ENCODE measurements around the gene PARD3. TPM values are rescaled to one million over a fixed set of nuclear protein-coding genes. Genes with fewer than 3 reads are reported as not detected.
A peak's percentile ranks its signal among the peaks of the same experiment; 100 is the strongest.

Gene PARD3
- total RNA-seq, 1 donor from 2014 or later = 37.5 TPM

DNA sequence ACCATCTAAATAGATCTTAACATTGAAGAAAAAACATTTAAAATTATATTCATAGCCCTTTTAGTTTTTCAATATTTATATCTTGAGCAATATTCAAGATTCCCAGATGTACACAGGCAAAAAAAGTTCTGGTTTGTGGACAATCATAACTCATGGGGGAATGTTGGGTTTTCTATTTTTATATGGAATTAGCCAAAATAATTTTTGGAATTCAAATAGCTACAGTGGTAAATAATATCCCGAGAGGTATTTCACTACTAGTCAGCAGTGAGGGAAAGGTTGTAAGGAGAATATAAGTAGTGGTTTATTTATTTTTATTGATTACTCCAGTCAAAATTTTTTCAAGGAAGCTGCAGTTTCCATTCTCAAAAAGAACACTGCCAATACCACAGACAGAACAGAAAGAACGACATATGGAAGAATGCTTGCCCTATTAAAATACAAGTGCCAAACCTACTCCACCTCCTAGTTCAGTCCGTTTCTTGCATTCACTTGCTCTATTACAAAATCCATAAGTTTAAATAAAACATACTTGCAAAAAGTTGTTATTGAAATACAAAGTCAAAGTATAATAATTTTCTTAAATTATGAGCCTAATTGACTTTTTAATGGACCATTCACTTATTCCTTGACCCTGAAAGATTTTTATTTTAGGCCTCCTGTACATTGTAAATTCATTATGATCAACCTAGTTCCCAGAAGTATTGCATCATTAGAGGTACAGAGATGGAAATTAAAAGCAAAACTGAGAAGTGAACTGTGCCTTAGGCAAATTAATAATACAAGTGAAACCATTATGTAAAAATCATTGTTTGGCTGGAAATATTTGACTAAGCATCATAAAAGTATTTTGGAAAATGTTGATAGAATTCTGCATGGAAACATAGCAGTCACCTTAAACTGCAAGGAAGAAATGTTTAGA, 533.2 kb downstream of the PARD3 start:
- intact Hi-C loops (cut with DNase I) = loop anchor here (5.0 kb wide), 2 partner anchors 205 to 945 kb away; no protein-coding TSS in a partner anchor
- H3K27me3 ChIP-seq = no peaks in the 10 kb centered on the region
- DNase-seq (ENCODE audit: low spot score in 2 of 2) = no peak
- H3K27ac ChIP-seq = peak overlapping the region; percentile 57 to 74
- no peaks in the 10 kb centered on the region for H3K36me3 ChIP-seq
- TF ChIP-seq CTCF (IDR thresholded peaks at IDR 0.05) = no peak
- no peak overlapping the region for H3K4me3 ChIP-seq
- H3K4me1 ChIP-seq = peaks cover 0 to 27% of the 10 kb centered on the region in 2 donors
- no peaks in the 10 kb centered on the region for H3K9me3 ChIP-seq

GRCh38 chr10:34280599-34281374, 534.3 kb downstream of the PARD3 start:
- intact Hi-C loops (cut with DNase I) = loop anchor here (5.0 kb wide), 2 partner anchors 203 to 943 kb away; no protein-coding TSS in a partner anchor
- H3K4me1 ChIP-seq = peaks cover 0 to 27% of the 10 kb centered on the region in 2 donors
- DNase-seq (ENCODE audit: low spot score in 2 of 2) = peak in 1 of 2 donors; percentile 77
- H3K27ac ChIP-seq = peak overlapping the region; percentile 57 to 74
- no peaks in the 10 kb centered on the region for H3K9me3 ChIP-seq
- H3K4me3 ChIP-seq = peak overlapping the region; percentile 10 to 22
- H3K27me3 ChIP-seq = no peaks in the 10 kb centered on the region
- H3K36me3 ChIP-seq = no peaks in the 10 kb centered on the region
- peak in 1 of 3 experiments; percentile 35 for TF ChIP-seq CTCF (IDR thresholded peaks at IDR 0.05)

DNA sequence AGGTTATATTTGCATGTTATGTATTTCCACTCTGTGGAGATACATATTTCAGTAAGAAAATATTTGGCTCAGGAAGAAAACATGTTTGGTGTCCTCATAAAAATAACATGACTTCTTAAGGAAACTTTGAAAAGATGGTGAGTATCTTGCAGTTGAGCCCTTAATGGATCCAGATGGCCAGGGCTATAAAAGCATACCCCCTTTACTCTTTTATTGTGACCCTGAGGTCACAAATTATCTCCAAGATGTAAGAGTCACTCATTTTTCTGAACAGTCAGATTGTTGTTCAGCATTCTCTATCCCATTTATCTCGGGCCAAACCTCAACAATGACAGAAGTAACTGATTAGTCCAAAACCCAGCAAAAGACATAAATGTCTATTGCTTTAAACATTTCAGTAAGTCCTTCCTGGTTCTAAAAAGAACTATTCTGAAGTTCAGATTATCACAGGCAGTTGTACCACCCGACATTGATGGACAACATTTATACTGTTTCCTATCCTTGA, 539.4 kb downstream of the PARD3 start:
- intact Hi-C loops (cut with DNase I) = loop anchor here (10.0 kb wide), 1 partner anchor 1081 kb away; no protein-coding TSS in a partner anchor
- no peak for DNase-seq (ENCODE audit: low spot score in 2 of 2)

GRCh38 chr10:34274906-34275305, 540.2 kb downstream of the PARD3 start:
- no peak for TF ChIP-seq CTCF (IDR thresholded peaks at IDR 0.05)
- Histone ChIP-seq H3K27me3 (no peaks in the 10 kb centered on the region), H3K4me1 (peaks cover 0 to 2% of the 10 kb centered on the region in 2 donors), H3K4me3 (no peak overlapping the region), H3K36me3 (no peaks in the 10 kb centered on the region), H3K27ac (no peak overlapping the region), H3K9me3 (no peaks in the 10 kb centered on the region)
- intact Hi-C loops (cut with DNase I) = loop anchor here (10.0 kb wide), 1 partner anchor 1080 kb away; no protein-coding TSS in a partner anchor
- no peak for DNase-seq (ENCODE audit: low spot score in 2 of 2)

More for the DNA sequence above, 539.4 kb downstream of the PARD3 start:
- Histone ChIP-seq H3K36me3 (no peaks in the 10 kb centered on the region), H3K27me3 (no peaks in the 10 kb centered on the region), H3K9me3 (no peaks in the 10 kb centered on the region), H3K4me3 (no peak overlapping the region), H3K4me1 (peaks cover 0 to 5% of the 10 kb centered on the region in 2 donors), H3K27ac (no peak overlapping the region)
- no peak for TF ChIP-seq CTCF (IDR thresholded peaks at IDR 0.05)

- DNase-seq (ENCODE audit: low spot score in 2 of 2) = no peak
- TF ChIP-seq CTCF (IDR thresholded peaks at IDR 0.05) = no peak
- H3K9me3 ChIP-seq = no peaks in the 10 kb centered on the region
- no peaks in the 10 kb centered on the region for H3K27me3 ChIP-seq
- intact Hi-C loops (cut with DNase I) = loop anchor here (10.0 kb wide), 1 partner anchor 1079 kb away; no protein-coding TSS in a partner anchor
- H3K4me3 ChIP-seq = no peak overlapping the region
- H3K36me3 ChIP-seq = no peaks in the 10 kb centered on the region
- no peak overlapping the region for H3K27ac ChIP-seq
- H3K4me1 ChIP-seq = no peaks in the 10 kb centered on the region
Measured at GRCh38 chr10:34273340-34273739, 541.8 kb downstream of the PARD3 start.
